ENCODE measurements around the gene MYMX. TPM values are rescaled to one million over a fixed set of nuclear protein-coding genes. Genes with fewer than 3 reads are reported as not detected.

MYMX gene
- total and polyA plus RNA-seq, 4 donors, result 0.21 TPM; not detected in 3

DNA sequence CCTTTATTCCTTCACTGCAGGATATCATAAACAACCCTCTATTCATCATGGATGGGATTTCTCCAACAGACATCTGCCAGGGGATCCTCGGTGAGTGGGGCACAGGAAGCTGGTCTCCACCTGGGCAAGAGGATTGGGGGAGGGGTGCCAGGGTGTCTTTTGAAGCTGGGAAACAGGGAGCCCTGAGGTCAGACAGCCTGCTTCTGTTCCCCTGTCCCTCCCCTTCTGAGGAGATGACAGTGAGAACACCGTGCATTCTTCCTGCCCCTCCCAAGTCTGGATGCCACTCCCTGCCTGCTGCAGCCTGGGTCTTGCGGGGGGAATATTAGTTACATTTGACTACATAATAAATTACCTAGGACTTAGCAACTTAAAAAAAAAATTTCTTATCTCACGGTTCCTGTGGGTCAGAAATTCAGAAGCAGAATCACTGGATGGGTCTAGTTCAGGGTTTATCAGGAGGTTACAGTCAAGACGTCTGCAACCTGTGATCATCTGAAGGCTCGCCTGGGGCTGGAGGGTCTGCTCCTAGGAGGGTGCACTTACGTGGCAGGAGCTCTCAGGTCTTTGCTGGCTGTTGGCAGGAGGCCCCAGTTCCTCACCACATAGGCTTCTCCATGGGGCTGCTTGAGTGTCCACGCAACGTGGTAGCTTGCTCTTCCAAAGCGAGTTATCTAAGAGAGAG is 46.7 kb upstream of the MYMX start:
- ATAC-seq (ENCODE audit: insufficient read depth, low FRiP score) (no peak), DNase-seq (no peak)
- Histone ChIP-seq H3K36me3 (ENCODE audit: control insufficient read depth in 4 of 4, insufficient read depth in 4 of 4, low read length in 4 of 4) (no peaks in the 10 kb centered on the region), H3K9me3 (ENCODE audit: control insufficient read depth in 4 of 4, insufficient read depth in 3 of 4, low read length in 3 of 4) (peaks cover 0 to 2% (median 0%) of the 10 kb centered on the region in 4 donors), H3K4me3 (no peak overlapping the region), H3K27me3 (ENCODE audit: control insufficient read depth in 3 of 3, insufficient read depth in 3 of 3, low read length in 2 of 3) (peaks cover 0 to 2% (median 0%) of the 10 kb centered on the region in 3 donors), H3K27ac (ENCODE audit: low read depth in 1 of 2, low read length in 1 of 2) (no peak overlapping the region), H3K4me1 (ENCODE audit: control insufficient read depth in 5 of 5, insufficient read depth in 5 of 5, low read length in 5 of 5) (peaks cover 0 to 6% (median 0%) of the 10 kb centered on the region in 5 donors), H3K9ac (ENCODE audit: insufficient read depth in 1 of 2, low read length in 2 of 2) (no peak overlapping the region)
- WGBS, 2 donors, result 66 to 80% methylated on average over 10 of the region's 10 CpGs
- TF ChIP-seq, protein P1, sequence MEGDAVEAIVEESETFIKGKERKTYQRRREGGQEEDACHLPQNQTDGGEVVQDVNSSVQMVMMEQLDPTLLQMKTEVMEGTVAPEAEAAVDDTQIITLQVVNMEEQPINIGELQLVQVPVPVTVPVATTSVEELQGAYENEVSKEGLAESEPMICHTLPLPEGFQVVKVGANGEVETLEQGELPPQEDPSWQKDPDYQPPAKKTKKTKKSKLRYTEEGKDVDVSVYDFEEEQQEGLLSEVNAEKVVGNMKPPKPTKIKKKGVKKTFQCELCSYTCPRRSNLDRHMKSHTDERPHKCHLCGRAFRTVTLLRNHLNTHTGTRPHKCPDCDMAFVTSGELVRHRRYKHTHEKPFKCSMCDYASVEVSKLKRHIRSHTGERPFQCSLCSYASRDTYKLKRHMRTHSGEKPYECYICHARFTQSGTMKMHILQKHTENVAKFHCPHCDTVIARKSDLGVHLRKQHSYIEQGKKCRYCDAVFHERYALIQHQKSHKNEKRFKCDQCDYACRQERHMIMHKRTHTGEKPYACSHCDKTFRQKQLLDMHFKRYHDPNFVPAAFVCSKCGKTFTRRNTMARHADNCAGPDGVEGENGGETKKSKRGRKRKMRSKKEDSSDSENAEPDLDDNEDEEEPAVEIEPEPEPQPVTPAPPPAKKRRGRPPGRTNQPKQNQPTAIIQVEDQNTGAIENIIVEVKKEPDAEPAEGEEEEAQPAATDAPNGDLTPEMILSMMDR (IDR thresholded peaks at IDR 0.05; ENCODE audit: control extremely low read depth, extremely low read depth), result no peak

DNA sequence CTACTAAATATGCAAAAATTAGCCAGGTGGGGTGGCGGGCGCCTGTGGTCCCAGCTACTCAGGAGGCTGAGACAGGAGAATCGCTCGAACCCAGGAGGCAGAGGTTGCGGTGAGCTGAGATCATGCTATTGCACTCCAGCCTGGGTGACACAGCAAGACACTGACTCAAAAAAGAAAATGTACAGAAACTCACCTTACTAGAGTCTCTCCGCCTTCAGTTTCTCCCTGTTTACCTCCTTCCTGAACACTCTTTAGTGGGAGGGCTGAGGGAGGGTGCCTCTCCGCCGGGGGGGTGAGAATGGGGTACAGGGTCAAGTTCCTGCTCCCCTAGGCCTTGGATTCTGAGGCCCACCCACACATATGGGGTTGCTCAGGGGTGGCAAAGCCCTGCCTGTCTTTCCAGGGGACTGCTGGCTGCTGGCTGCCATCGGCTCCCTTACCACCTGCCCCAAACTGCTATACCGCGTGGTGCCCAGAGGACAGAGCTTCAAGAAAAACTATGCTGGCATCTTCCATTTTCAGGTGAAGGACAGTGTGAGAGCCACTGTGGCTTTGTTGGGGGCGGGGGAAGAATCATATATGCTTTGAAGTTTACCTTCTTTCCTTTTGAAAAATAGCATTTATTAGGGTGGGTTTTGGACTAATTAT is 44.7 kb upstream of the MYMX start:
- Histone ChIP-seq H3K27ac (ENCODE audit: low read depth in 1 of 2, low read length in 1 of 2) (no peak overlapping the region), H3K9me3 (ENCODE audit: control insufficient read depth in 4 of 4, insufficient read depth in 3 of 4, low read length in 3 of 4) (no peaks in the 10 kb centered on the region), H3K4me3 (no peak overlapping the region), H3K36me3 (ENCODE audit: control insufficient read depth in 4 of 4, insufficient read depth in 4 of 4, low read length in 4 of 4) (no peaks in the 10 kb centered on the region), H3K27me3 (ENCODE audit: control insufficient read depth in 3 of 3, insufficient read depth in 3 of 3, low read length in 2 of 3) (peaks cover 0 to 3% (median 0%) of the 10 kb centered on the region in 3 donors), H3K9ac (ENCODE audit: insufficient read depth in 1 of 2, low read length in 2 of 2) (no peak overlapping the region), H3K4me1 (ENCODE audit: control insufficient read depth in 5 of 5, insufficient read depth in 5 of 5, low read length in 5 of 5) (peaks cover 0 to 6% (median 0%) of the 10 kb centered on the region in 5 donors)
- TF ChIP-seq, protein P1 (IDR thresholded peaks at IDR 0.05; ENCODE audit: control extremely low read depth, extremely low read depth), result no peak
- ATAC-seq (ENCODE audit: insufficient read depth, low FRiP score) (no peak), DNase-seq (no peak)
- WGBS, 2 donors, result 82 to 86% methylated on average over 12 of the region's 12 CpGs

DNA sequence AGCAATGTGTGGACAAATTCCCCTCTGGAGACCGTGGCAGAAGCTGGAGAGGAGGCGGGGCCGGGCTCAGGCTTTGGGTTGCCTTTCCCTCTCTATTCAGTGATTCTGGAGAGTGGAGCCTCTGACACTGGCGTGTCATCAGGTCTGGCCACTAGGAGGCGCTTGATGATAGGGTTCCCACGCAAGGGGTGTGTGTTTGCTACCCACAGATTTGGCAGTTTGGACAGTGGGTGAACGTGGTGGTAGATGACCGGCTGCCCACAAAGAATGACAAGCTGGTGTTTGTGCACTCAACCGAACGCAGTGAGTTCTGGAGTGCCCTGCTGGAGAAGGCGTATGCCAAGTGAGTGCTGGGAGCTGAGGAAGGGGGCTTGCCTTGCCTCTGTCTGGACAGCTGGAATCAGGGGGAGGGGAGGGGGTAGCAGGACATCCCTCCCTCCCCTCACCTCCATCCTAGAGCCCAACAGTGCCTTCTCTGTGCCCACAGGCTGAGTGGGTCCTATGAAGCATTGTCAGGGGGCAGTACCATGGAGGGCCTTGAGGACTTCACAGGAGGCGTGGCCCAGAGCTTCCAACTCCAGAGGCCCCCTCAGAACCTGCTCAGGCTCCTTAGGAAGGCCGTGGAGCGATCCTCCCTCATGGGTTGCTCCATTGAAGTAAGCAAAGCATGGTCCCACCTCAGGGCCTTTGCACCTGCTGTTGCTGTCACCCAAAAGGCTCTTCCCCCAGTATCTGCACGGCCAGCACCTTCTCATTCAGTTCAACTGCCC is 43.8 kb upstream of the MYMX start:
- Histone ChIP-seq H3K27ac (ENCODE audit: low read depth in 1 of 2, low read length in 1 of 2) (no peak overlapping the region), H3K4me1 (ENCODE audit: control insufficient read depth in 5 of 5, insufficient read depth in 5 of 5, low read length in 5 of 5) (peaks cover 0 to 6% (median 0%) of the 10 kb centered on the region in 5 donors), H3K27me3 (ENCODE audit: control insufficient read depth in 3 of 3, insufficient read depth in 3 of 3, low read length in 2 of 3) (peaks cover 0 to 3% (median 0%) of the 10 kb centered on the region in 3 donors), H3K36me3 (ENCODE audit: control insufficient read depth in 4 of 4, insufficient read depth in 4 of 4, low read length in 4 of 4) (no peaks in the 10 kb centered on the region), H3K9ac (ENCODE audit: insufficient read depth in 1 of 2, low read length in 2 of 2) (no peak overlapping the region), H3K9me3 (ENCODE audit: control insufficient read depth in 4 of 4, insufficient read depth in 3 of 4, low read length in 3 of 4) (no peaks in the 10 kb centered on the region), H3K4me3 (no peak overlapping the region)
- ATAC-seq (ENCODE audit: insufficient read depth, low FRiP score), result peak; percentile 90
- TF ChIP-seq, protein P1 (IDR thresholded peaks at IDR 0.05; ENCODE audit: control extremely low read depth, extremely low read depth), result peak; percentile 85
- WGBS, 2 donors, result 27 to 28% methylated on average over 15 of the region's 15 CpGs
- peak; percentile 83 to 84 (median 84) for DNase-seq
